DMS 273 (cell line): ENCODE results near the gene GPR33.
"Not testable (repeated sequence)": the region's sequence is repeated elsewhere in the genome, so short reads cannot be mapped to it uniquely, and the experiment has no call there.

ENCODE experiments used
- DNase-seq: peaks from one replicate; lab custom pipeline; 2025; ENCODE audit not compliant: unreplicated experiment; lab: John Stamatoyannopoulos, UW

The GPR33 gene

GRCh38 chr14:31487886-31488285 lies at the start of gene GPR33:
GPR33 (minus strand) TSS chr14:31488039; CDS start chr14:31483965, 4,074 bp downstream.
- no peak for DNase-seq

GRCh38 chr14:31536201-31536960 lies 48.5 kb upstream of the GPR33 start:
- DNase-seq = no peak

- no peak for DNase-seq
These were observed 42.3 kb upstream of the GPR33 start for GRCh38 chr14:31530136-31530535.

- DNase-seq = no peak
These were observed 41.2 kb upstream of the GPR33 start for GRCh38 chr14:31529053-31529452.

GRCh38 chr14:31527546-31527945 lies 39.7 kb upstream of the GPR33 start:
- no peak for DNase-seq

GRCh38 chr14:31527087-31527486 lies 39.2 kb upstream of the GPR33 start:
- no peak for DNase-seq

GRCh38 chr14:31510855-31511254 lies 23.0 kb upstream of the GPR33 start:
- no peak for DNase-seq

GRCh38 chr14:31510222-31510621 lies 22.4 kb upstream of the GPR33 start:
- DNase-seq = peak; percentile 48

- no peak for DNase-seq
These were observed 20.3 kb upstream of the GPR33 start for GRCh38 chr14:31508135-31508534.

- no peak for DNase-seq
These were observed 17.6 kb upstream of the GPR33 start for GRCh38 chr14:31505411-31505810.

- no peak for DNase-seq
These were observed 14.0 kb upstream of the GPR33 start for GRCh38 chr14:31501870-31502269.

- no peak for DNase-seq
These were observed 5.1 kb upstream of the GPR33 start for GRCh38 chr14:31492759-31493498.

- no peak for DNase-seq
These were observed 1.9 kb upstream of the GPR33 start for GRCh38 chr14:31489691-31490090.

- no peak for DNase-seq
These were observed 1.1 kb downstream of the GPR33 start for GRCh38 chr14:31486764-31487163.

GRCh38 chr14:31484754-31485153 lies 3.1 kb downstream of the GPR33 start:
- no peak for DNase-seq

- no peak for DNase-seq
These were observed 7.7 kb downstream of the GPR33 start for GRCh38 chr14:31480156-31480555.

GRCh38 chr14:31479027-31479426 lies 8.8 kb downstream of the GPR33 start:
- no peak for DNase-seq

GRCh38 chr14:31477248-31477647 lies 10.6 kb downstream of the GPR33 start:
- no peak for DNase-seq

- DNase-seq = no peak
These were observed 11.5 kb downstream of the GPR33 start for GRCh38 chr14:31476131-31476866.

- DNase-seq = no peak
These were observed 21.3 kb downstream of the GPR33 start for GRCh38 chr14:31466554-31466953.

GRCh38 chr14:31465111-31465510 lies 22.7 kb downstream of the GPR33 start:
- DNase-seq = no peak

- not testable (repeated sequence) for DNase-seq
These were observed 25.4 kb downstream of the GPR33 start for GRCh38 chr14:31462450-31462849.
